Measurements from ENCODE around the gene PGF.
A peak's percentile ranks its signal among the peaks of the same experiment; 100 is the strongest.
"Not testable (repeated sequence)": the region's sequence is repeated elsewhere in the genome, so short reads cannot be mapped to it uniquely, and the experiment has no call there.

The PGF gene

DNA sequence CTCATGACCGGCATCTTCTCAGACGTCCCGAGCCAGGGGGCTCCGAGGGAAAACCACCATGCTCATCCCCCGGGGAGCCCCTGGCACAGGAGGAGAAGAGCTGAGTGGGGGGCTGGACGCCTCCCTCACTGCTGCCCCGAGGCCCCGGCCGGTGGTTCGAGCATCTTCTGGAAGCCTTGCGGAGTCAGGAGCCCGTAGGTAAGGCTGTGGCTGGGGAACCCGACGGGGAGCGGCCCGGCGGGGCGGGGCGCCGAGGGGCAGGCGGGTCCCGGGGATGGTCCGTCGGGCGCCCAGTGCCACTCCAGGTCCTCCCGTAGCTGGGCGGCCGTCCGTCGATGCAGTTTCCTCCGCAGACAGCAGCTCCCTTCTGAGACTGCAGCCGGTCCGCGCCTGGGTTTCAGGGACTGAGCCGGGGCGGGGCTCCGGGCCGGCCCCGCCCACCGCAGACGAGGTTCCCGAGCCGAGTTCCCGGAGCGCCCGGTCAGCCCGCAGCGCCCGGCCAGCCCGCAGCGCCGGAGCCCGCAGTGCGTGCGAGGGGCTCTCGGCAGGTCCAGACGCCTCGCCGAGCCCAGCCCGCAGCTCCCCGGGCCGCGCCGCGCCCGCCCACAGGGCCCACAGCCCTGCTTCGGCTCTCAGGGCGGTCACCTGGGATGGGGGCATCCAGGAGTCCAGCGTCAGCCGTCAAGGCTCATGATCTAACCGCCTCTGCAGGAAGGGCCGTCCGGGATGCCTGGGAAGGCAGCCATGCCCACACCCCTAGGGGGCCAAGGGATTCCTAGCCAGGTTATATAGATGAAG lies at the start of gene PGF:
Gene PGF (minus strand): TSS at position 369 of the 798 bp plus-strand sequence. CDS start 355 bp downstream, at position 14.
- DNase-seq (ENCODE audit: low read depth): peak; percentile 18
- TF ChIP-seq, protein P1, sequence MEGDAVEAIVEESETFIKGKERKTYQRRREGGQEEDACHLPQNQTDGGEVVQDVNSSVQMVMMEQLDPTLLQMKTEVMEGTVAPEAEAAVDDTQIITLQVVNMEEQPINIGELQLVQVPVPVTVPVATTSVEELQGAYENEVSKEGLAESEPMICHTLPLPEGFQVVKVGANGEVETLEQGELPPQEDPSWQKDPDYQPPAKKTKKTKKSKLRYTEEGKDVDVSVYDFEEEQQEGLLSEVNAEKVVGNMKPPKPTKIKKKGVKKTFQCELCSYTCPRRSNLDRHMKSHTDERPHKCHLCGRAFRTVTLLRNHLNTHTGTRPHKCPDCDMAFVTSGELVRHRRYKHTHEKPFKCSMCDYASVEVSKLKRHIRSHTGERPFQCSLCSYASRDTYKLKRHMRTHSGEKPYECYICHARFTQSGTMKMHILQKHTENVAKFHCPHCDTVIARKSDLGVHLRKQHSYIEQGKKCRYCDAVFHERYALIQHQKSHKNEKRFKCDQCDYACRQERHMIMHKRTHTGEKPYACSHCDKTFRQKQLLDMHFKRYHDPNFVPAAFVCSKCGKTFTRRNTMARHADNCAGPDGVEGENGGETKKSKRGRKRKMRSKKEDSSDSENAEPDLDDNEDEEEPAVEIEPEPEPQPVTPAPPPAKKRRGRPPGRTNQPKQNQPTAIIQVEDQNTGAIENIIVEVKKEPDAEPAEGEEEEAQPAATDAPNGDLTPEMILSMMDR (conservative IDR thresholded peaks at IDR 0.05; ENCODE audit: control insufficient read depth, insufficient read depth, low read depth, low read length): no peak

DNA sequence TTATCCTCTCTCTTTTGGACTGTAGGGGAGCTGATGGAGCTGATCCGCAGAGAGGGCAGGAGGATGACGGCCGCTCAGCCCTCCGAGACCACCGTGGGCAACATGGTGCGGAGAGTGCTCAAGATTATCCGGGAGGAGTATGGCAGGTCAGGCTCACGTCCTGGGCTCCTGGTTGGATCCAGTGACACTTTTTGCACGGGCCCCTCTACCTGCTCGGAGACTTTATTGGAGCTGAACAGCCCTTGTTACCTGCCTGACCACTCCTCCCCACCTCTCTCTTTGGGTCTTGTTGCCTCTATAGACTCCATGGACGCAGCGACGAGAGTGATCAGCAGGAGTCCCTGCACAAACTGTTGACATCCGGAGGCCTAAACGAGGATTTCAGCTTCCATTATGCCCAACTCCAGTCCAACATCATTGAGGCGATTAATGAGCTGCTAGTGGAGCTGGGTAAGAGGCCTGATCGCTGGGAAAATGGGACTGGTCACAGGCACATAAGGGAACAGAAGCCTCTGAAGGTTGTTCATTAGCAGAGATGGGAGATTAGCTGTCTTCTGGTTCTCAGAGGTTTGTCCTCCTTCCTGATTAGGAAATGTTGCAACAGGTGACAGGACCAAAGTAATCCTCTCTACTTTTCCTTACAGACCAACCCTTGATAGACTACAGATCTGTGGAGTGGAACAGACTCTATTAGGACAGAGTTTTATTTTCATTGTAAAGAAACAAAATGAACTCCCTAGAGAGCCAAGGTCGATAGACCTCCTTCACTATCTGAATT lies 48.0 kb upstream of the PGF start:
- DNase-seq (ENCODE audit: low read depth): no peak
- TF ChIP-seq, protein P1 (conservative IDR thresholded peaks at IDR 0.05; ENCODE audit: control insufficient read depth, insufficient read depth, low read depth, low read length): no peak
- H3K4me3 ChIP-seq (ENCODE audit: control insufficient read depth, low read depth, low read length): peak overlapping the region; percentile 96

More for the DNA sequence above, at the start of gene PGF:
- peak within 1 kb of the TSS; percentile 33 for H3K4me3 ChIP-seq (ENCODE audit: control insufficient read depth, low read depth, low read length)

DNA sequence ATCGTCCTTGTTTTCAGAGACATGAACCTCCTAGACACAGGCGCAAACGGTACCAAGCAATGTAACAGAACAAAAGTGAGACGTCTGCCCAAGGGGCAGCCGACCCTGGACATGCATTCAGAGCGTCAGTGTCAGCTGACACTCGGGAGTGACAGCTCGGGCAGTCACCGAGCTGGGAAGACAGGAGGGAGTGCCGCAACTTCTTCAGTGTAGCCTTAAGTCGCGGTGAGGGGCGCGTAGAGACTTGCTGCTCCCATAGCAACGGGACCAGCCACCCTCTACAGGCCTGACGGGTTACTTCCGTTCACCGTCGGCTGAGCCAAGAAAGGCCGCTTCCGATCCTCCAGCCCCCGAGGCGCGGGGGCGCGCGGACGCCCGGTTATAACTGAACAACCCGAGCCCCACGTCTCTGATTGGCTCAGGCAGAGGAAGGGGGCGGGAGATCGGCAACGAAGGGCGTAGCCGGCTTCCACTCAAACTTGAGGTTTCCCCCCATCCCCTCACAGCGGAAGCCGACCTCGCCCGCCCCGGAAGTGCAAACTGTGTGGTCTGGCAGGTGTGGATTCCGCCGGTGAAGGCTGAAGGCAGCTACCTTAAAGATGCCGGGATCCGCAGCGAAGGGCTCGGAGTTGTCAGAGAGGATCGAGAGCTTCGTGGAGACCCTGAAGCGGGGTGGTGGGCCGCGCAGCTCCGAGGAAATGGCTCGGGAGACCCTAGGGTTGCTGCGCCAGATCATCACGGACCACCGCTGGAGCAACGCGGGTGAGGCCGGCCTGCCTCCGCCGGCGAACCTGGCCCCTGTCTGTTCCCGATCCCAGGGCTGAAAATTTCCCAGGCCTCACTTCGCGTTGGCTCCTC lies 47.2 kb upstream of the PGF start, which contains the start of gene EIF2B2:
Gene EIF2B2 (plus strand): TSS at position 530 of the 858 bp plus-strand sequence. CDS start 70 bp downstream, at position 600.
- TF ChIP-seq, protein P1 (conservative IDR thresholded peaks at IDR 0.05; ENCODE audit: control insufficient read depth, insufficient read depth, low read depth, low read length): no peak
- peak within 1 kb of the TSS; percentile 96 for H3K4me3 ChIP-seq (ENCODE audit: control insufficient read depth, low read depth, low read length)
- peak; percentile 91 for DNase-seq (ENCODE audit: low read depth)

DNA sequence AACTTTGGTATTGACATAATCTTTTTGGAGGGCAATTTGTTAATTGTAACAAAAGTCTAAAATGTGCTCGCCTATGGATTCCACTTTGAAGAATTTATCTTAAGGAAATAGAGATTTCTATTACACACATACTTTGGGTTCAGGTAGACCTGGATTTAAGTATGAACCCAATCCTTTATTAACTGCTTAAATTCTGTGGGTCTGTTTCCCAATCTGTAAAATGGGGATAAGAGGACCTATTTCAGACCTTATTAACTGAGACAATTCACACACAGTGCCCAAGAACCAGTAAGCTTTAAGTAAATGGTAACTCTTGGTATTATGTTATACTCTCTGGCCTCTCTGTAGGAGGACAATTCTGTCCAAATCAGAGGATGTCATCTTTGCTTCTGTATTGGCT lies 46.5 kb upstream of the PGF start:
- TF ChIP-seq, protein P1 (conservative IDR thresholded peaks at IDR 0.05; ENCODE audit: control insufficient read depth, insufficient read depth, low read depth, low read length): no peak
- DNase-seq (ENCODE audit: low read depth): no peak
- peak overlapping the region; percentile 96 for H3K4me3 ChIP-seq (ENCODE audit: control insufficient read depth, low read depth, low read length)

DNA sequence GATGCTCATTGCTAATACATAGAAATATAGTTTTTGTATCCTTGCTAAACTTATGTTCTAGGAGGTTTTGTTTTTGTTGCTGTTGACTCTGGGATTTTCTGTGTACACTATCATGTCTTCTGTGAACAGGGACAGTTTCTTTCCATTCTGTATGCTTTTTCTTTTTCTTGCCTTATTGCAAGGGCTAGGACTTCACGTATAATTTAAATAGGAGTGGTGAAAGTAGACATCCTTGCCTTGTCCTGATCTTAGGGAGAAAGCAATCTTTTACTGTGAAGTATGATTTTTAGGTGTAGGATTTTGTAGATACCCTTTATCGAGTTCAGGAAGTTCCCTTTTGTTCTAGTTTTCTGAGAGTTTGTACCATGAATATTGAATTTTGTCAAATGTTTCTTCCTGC lies 45.9 kb upstream of the PGF start:
- no peak for DNase-seq (ENCODE audit: low read depth)
- TF ChIP-seq, protein P1 (conservative IDR thresholded peaks at IDR 0.05; ENCODE audit: control insufficient read depth, insufficient read depth, low read depth, low read length): no peak
- H3K4me3 ChIP-seq (ENCODE audit: control insufficient read depth, low read depth, low read length): no peak overlapping the region

DNA sequence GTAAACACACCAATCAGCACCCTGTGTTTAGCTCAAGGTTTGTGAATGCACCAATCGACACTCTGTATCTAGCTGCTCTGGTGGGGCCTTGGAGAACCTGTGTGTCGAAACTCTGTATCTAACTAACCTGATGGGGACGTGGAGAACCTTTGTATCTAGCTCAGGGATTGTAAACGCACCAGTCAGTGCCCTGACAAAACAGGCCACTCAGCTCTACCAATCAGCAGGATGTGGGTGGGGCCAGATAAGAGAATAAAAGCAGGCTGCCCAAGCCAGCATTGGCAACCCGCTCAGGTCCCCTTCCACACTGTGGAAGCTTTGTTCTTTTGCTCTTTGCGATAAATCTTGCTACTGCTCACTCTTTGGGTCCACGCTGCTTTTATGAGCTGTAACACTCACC lies 40.4 kb upstream of the PGF start:
- not testable (repeated sequence) for H3K4me3 ChIP-seq (ENCODE audit: control insufficient read depth, low read depth, low read length); DNase-seq (ENCODE audit: low read depth)

DNA sequence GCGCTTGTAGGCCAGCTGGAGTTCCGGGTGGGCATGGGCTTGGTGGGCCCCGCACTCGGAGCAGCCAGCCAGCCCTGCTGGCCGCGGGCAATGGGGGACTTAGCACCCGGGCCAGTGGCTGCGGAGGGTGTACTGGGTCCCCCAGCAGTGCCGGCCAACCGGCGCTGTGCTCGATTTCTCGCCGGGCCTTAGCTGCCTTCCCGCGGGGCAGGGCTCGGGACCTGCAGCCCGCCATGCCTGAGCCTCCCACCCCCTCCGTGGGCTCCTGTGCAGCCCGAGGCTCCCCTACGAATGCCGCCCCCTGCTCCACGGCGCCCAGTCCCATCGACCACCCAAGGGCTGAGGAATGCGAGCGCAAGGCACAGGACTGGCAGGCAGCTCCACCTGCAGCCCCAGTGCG lies 38.8 kb upstream of the PGF start:
- not testable (repeated sequence) for H3K4me3 ChIP-seq (ENCODE audit: control insufficient read depth, low read depth, low read length); DNase-seq (ENCODE audit: low read depth)
